ENCODE measurements around the gene GJB4. TPM values are rescaled to one million over a fixed set of nuclear protein-coding genes. Genes with fewer than 3 reads are reported as not detected.
"Not testable (repeated sequence)": the region's sequence is repeated elsewhere in the genome, so short reads cannot be mapped to it uniquely, and the experiment has no call there.

GJB4 gene
- polyA plus RNA-seq, 1 donor, result not detected

GRCh38 chr1:34746785-34747637, 12.5 kb upstream of the GJB4 start:
- no peak for DNase-seq

- no peak for DNase-seq
Observed at GRCh38 chr1:34747638-34747941, 11.9 kb upstream of the GJB4 start.

GRCh38 chr1:34749992-34750391, 9.5 kb upstream of the GJB4 start:
- no peak for DNase-seq

GRCh38 chr1:34750610-34751009, 8.9 kb upstream of the GJB4 start:
- DNase-seq, result no peak

- DNase-seq, result no peak
Observed at GRCh38 chr1:34753163-34753562, 6.4 kb upstream of the GJB4 start.

- no peak for DNase-seq
Observed at GRCh38 chr1:34754964-34755637, 4.4 kb upstream of the GJB4 start, which contains the start of gene GJB5. GJB5 (plus strand) TSS chr1:34755047; CDS start chr1:34757331, 2,284 bp downstream.

- DNase-seq, result no peak
Observed at GRCh38 chr1:34755961-34756360, 3.6 kb upstream of the GJB4 start.

- DNase-seq, result no peak
Observed at GRCh38 chr1:34757386-34757785, 2.2 kb upstream of the GJB4 start.

- no peak for DNase-seq
Observed at GRCh38 chr1:34758751-34759150, 789 bp upstream of the GJB4 start.

GRCh38 chr1:34761176-34761761, 1.7 kb downstream of the GJB4 start:
- no peak for DNase-seq

- no peak for DNase-seq
Observed at GRCh38 chr1:34761776-34762307, 2.3 kb downstream of the GJB4 start.

- no peak for DNase-seq
Observed at GRCh38 chr1:34762474-34763141, 3.1 kb downstream of the GJB4 start.

- no peak for DNase-seq
Observed at GRCh38 chr1:34763142-34763781, 3.7 kb downstream of the GJB4 start.

- no peak for DNase-seq
Observed at GRCh38 chr1:34768856-34769255, 9.3 kb downstream of the GJB4 start.

- DNase-seq, result no peak
Observed at GRCh38 chr1:34770891-34771504, 11.5 kb downstream of the GJB4 start.

- no peak for DNase-seq
Observed at GRCh38 chr1:34771573-34772371, 12.2 kb downstream of the GJB4 start.

GRCh38 chr1:34773114-34773513, 13.6 kb downstream of the GJB4 start:
- DNase-seq, result not testable (repeated sequence)

- DNase-seq, result no peak
Observed at GRCh38 chr1:34774957-34775356, 15.4 kb downstream of the GJB4 start.

- no peak for DNase-seq
Observed at GRCh38 chr1:34776911-34777310, 17.4 kb downstream of the GJB4 start.

GRCh38 chr1:34777519-34778321, 18.2 kb downstream of the GJB4 start:
- DNase-seq, result no peak
